ENCODE measurements around the gene CCDC170.

The CCDC170 gene

DNA sequence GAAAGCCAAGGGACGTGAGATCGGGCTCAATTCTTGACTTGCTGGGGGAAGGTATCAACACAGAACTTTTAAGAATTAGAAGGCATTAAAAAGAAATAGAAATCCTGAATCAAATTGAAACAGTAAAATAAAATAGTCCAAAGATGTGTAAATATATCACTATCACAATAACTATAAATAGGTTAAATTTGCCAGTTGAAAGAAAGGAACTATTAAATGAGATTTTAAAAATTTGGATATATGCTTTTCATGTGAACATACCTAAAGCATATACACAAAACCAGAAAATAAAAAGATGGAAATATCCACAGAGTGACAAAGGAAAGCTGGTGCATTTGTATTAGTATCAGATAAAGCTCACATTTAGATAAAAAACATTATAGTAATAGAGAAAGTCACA, 161.3 kb downstream of the CCDC170 start:
- TF ChIP-seq, protein P1, sequence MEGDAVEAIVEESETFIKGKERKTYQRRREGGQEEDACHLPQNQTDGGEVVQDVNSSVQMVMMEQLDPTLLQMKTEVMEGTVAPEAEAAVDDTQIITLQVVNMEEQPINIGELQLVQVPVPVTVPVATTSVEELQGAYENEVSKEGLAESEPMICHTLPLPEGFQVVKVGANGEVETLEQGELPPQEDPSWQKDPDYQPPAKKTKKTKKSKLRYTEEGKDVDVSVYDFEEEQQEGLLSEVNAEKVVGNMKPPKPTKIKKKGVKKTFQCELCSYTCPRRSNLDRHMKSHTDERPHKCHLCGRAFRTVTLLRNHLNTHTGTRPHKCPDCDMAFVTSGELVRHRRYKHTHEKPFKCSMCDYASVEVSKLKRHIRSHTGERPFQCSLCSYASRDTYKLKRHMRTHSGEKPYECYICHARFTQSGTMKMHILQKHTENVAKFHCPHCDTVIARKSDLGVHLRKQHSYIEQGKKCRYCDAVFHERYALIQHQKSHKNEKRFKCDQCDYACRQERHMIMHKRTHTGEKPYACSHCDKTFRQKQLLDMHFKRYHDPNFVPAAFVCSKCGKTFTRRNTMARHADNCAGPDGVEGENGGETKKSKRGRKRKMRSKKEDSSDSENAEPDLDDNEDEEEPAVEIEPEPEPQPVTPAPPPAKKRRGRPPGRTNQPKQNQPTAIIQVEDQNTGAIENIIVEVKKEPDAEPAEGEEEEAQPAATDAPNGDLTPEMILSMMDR (IDR thresholded peaks at IDR 0.05) = no peak

DNA sequence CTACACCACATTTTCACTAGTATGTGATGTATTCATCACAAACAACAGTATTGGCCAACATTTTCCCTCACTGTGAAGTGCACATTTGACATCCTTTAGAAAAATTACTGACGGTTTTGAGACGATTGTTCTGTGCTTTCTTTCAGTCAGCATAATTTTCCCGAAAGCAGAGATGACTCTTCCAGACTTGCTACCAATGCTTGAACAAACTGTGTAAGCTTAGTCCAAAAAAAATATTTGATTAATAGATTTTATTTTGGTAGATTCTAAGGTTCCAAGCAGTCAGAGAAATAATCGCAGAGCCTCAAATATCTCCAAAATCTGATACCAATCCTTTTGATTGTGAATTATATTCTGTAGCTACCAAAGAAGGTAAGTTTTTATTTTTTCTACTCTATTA, 162.6 kb downstream of the CCDC170 start:
- TF ChIP-seq, protein P1 (IDR thresholded peaks at IDR 0.05) = no peak

DNA sequence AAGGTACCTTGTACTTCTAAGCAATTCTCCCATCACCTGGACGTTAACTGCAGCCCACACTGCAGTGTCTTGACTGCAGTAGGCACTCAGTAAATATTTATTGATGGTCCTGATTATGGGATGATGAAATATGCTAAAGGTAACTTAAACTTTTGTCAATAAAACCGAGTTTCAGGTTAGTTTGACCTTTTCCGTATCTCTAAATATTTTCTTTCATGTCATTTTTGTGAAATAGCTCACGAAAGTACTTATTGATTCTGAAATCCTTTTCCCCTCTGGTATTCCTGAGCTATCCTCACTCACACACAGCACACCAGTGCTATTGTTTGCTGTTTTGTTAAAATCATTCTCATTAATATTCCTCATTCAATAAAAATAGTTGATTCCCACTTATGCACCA, 164.3 kb downstream of the CCDC170 start:
- TF ChIP-seq, protein P1 (IDR thresholded peaks at IDR 0.05) = no peak

DNA sequence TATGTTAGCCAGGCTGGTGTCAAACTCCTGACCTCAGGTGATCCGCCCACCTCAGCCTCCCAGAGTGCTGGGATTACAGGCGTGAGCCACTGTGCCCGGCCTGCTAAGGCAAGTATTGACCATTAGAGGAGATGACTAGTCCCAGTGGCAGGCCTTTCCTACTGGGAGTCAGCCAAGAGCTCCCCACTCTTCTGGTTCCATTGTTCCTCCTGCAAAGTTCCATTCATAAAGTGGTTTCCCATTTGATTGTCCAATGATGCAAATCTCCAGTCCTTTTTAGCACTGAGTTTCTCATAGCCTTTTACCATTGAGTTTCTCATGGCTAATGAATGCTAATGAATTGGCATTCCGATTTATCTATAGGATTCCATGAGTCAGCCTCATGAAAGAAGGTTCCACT, 165.4 kb downstream of the CCDC170 start:
- TF ChIP-seq, protein P1 (IDR thresholded peaks at IDR 0.05) = no peak

DNA sequence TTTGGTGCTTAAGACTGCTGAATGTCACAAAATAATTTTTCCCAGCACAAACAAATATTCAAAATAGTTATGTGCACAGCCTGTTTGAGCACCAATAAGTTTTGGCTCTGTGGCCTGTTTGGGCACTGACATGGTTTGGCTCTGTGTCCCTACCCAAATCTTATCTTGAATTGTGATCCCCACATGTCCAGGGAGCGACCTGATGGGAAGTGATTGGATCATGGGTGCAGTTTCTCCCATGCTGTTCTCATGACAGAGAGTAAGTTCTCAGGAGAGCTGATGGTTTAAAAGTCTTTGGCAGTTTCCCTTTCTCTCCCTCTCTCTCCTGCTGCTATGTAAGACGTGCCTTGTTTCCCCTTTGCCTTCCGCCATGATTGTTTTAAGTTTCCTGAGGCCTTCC, 167.7 kb downstream of the CCDC170 start:
- TF ChIP-seq, protein P1 (IDR thresholded peaks at IDR 0.05) = no peak

DNA sequence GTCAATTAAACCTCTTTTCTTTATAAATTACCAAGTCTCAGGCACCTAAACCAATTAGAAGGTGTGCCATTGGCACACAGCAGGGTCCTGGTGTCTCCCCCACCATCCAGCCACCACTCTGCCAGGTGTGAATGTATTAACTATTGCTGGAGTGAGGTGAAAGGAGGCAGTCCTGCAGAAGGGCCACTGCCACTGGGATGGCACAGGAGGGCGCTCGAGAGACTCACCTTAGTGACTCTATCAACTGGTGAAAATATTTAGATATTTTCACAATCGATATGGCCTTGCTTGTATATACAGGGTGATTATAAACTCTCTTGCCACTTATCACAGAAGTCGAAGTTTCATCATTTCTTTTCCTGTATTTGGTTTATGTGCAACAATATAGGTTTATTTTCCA, 168.1 kb downstream of the CCDC170 start:
- TF ChIP-seq, protein P1 (IDR thresholded peaks at IDR 0.05) = peak; percentile 12; the same call in 1 of the 2 replicates

DNA sequence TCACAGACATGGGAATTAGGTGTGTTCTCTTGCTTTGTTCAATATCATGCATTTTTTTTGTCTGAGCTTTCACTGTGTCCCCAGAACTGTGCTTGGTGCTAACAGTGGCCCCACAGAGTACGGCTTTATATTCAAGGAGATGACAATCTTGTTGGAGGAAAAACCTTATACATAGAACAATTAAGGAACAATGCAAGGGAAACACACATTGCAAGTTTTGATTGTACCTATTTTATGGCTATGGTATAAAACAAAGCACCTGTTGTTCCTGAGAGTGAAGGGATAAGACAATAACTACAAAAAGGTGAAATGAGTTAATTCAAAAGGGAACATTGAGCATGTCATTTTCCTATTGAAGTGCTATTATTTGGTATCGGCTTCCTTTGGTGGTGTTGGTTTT, 169.7 kb downstream of the CCDC170 start:
- TF ChIP-seq, protein P1 (IDR thresholded peaks at IDR 0.05) = no peak

DNA sequence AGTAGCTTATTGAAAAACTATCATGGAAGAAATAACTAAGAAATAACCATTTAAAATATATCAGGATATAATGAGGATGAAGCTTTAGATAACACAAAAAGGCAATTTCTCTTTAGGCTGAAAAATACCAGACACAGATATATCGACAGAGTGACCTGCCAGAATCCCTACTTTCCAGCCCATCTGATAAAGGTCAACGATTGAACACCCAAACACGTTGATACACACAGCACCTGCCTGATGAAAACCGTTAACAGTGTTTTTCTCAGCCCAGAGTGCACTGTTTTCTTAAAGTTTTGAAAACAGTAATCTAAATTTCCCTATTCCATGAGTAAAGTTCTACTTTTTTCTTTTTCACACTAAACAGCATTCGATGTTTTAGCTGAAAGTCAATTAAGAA, 170.6 kb downstream of the CCDC170 start:
- TF ChIP-seq, protein P1 (IDR thresholded peaks at IDR 0.05) = no peak

Data from LNCAP (cell line).